Measurements from ENCODE around the gene TVP23C.

DNA sequence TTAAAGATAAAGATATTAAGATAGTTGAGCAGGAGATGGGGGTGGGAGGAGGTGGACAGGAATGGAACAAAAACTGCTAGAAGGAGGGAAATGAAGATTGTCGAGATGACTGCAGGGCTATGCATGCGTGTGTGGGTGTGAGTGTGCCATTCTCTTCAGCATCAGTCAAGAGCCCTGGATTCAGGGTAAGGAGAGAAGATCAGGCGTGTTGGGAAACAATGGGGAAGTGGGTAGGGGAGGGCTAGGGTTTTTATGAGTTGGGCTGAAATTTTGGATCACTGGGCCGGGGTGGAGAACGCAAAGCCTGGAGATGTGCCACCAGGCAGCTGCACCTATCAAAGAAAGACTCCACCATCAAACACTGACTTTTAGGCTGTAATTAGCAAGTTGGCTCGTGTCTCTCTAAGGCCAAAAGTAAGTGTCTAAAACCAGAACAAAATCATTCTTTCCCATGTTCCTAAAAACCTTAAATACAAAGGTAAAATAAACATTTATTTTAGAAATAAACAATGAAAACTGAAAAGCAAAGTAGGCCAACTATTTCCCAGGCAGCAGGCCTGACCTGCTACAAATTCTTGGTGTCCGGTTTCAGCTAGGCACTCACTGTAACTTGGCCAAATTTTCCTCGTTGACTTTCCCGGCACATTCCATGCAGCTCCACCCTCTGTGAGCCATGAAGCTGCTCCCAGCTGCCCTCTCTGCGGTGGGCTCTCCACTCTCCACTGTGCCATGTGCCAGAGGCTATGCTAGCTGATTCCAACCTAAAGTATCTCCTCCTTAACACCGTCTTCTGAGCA is 100.1 kb downstream of the TVP23C start:
- TF ChIP-seq NFE2L1 (tag; IDR thresholded peaks at IDR 0.05; ENCODE audit: borderline replicate concordance, low read depth) (no peak), NCOA1 (IDR thresholded peaks at IDR 0.05; ENCODE audit: low read depth) (no peak), POLR2AphosphoS5 (IDR thresholded peaks at IDR 0.05; ENCODE audit: control insufficient read depth, insufficient read depth, low read depth, low read length) (no peak), ZNF24 (IDR thresholded peaks at IDR 0.05) (no peak), MBD2 (IDR thresholded peaks at IDR 0.05; ENCODE audit: borderline replicate concordance, low read depth) (no peak), SPI1 (IDR thresholded peaks at IDR 0.05; ENCODE audit: borderline replicate concordance, low read depth, low read length) (no peak), FOXJ2 (tag; IDR thresholded peaks at IDR 0.05) (no peak), ZNF3 (CRISPR knock-in tag; IDR thresholded peaks at IDR 0.05) (no peak), ZBTB17 (CRISPR knock-in tag; IDR thresholded peaks at IDR 0.05) (no peak), CHD2 (IDR thresholded peaks at IDR 0.05; ENCODE audit: low read depth, low read length) (no peak), SP2 (IDR thresholded peaks at IDR 0.05; ENCODE audit: extremely low read depth, low read depth, low read length, poor library complexity, severe bottlenecking) (no peak)
- TF ChIP-seq, protein P1, sequence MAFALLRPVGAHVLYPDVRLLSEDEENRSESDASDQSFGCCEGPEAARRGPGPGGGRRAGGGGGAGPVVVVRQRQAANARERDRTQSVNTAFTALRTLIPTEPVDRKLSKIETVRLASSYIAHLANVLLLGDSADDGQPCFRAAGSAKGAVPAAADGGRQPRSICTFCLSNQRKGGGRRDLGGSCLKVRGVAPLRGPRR (CRISPR knock-in tag; IDR thresholded peaks at IDR 0.05) = no peak
- TF ChIP-seq, protein P2, sequence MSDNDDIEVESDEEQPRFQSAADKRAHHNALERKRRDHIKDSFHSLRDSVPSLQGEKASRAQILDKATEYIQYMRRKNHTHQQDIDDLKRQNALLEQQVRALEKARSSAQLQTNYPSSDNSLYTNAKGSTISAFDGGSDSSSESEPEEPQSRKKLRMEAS (CRISPR knock-in tag; IDR thresholded peaks at IDR 0.05) = no peak

All from K562 (cell line).